Keratinocyte (primary cell): ENCODE data around the gene TEKT3. TPM values are rescaled to one million over a fixed set of nuclear protein-coding genes. Genes with fewer than 3 reads are reported as not detected.

Experiments used
- DNase-seq: peaks from one replicate; pipeline ENCODE4 v3.0.0-alpha.2; 2011; ENCODE audit warnings: low read depth, missing footprints, low spot score
- FAIRE-seq: peaks from 2 replicates; lab custom pipeline; 2011; peaks lifted over from hg19 to GRCh38; lab: Jason Lieb, UNC
- H2AFZ ChIP-seq: 2 replicates; pipeline ENCODE4 v1.6.0; 2012; ENCODE audit warnings: low read length, control low read depth, inconsistent platforms; ENCODE audit not compliant: control insufficient read depth
- H3K27ac ChIP-seq: 2 replicates; pipeline ENCODE4 v1.5.1; 2011; ENCODE audit warnings: low read length; ENCODE audit not compliant: control insufficient read depth, insufficient read depth
- H3K27me3 ChIP-seq: 3 replicates; pipeline ENCODE4 v1.6.0; 2011; ENCODE audit warnings: low read length; ENCODE audit not compliant: control insufficient read depth, insufficient read depth; ENCODE audit errors: extremely low read depth
- H3K36me3 ChIP-seq, 2 experiments: 2 replicates in 1 of 2; 3 replicates in 1 of 2; pipeline ENCODE4 v1.5.1; 2011; ENCODE audit warnings: low read length in 2 of 2, mild to moderate bottlenecking in 1 of 2; ENCODE audit not compliant: control insufficient read depth in 2 of 2, insufficient read depth in 2 of 2; ENCODE audit errors: extremely low read depth in 1 of 2
- H3K4me1 ChIP-seq: 3 replicates; pipeline ENCODE4 v1.5.1; 2011; ENCODE audit warnings: low read length; ENCODE audit not compliant: control insufficient read depth, insufficient read depth; ENCODE audit errors: extremely low read depth
- H3K4me2 ChIP-seq: 3 replicates; pipeline ENCODE4 v1.6.0; 2011; ENCODE audit warnings: low read depth, low read length; ENCODE audit not compliant: control insufficient read depth, insufficient read depth; ENCODE audit errors: extremely low read depth
- H3K4me3 ChIP-seq, 3 experiments: fragments of 200-600 bp in 1 of 3; sonication (generic) in 1 of 3; 2 replicates in 2 of 3; 3 replicates in 1 of 3; pipeline ENCODE4 v1.5.1; 2011 to 2016; ENCODE audit warnings: low read length in 3 of 3, mild to moderate bottlenecking in 3 of 3, control low read depth in 2 of 3, inconsistent platforms in 1 of 3, low read depth in 1 of 3, mixed read lengths in 1 of 3, mixed run types in 1 of 3, moderate library complexity in 1 of 3; ENCODE audit not compliant: control insufficient read depth in 2 of 3, insufficient read depth in 2 of 3; ENCODE audit errors: extremely low read depth in 1 of 3
- H3K79me2 ChIP-seq: 2 replicates; pipeline ENCODE4 v1.6.0; 2012; ENCODE audit warnings: low read length; ENCODE audit not compliant: control insufficient read depth, insufficient read depth
- H3K9ac ChIP-seq: 3 replicates; pipeline ENCODE4 v1.6.0; 2011; ENCODE audit warnings: low read length; ENCODE audit not compliant: control insufficient read depth, insufficient read depth; ENCODE audit errors: extremely low read depth
- H3K9me1 ChIP-seq: 3 replicates; pipeline ENCODE4 v1.6.0; 2011; ENCODE audit warnings: low read length; ENCODE audit not compliant: control insufficient read depth, insufficient read depth; ENCODE audit errors: extremely low read depth
- H3K9me3 ChIP-seq: 2 replicates; pipeline ENCODE4 v1.5.1; 2012; ENCODE audit warnings: low read depth, low read length; ENCODE audit not compliant: control insufficient read depth
- H4K20me1 ChIP-seq: 3 replicates; pipeline ENCODE4 v1.6.0; 2011; ENCODE audit warnings: low read length; ENCODE audit not compliant: control insufficient read depth, insufficient read depth; ENCODE audit errors: extremely low read depth
- EZH2 ChIP-seq: IDR thresholded peaks from one replicate; pipeline ENCODE4 v1.6.1; 2012; ENCODE audit warnings: inconsistent platforms, mild to moderate bottlenecking, low read length, moderate library complexity
- dilution Hi-C: fragments of 300-500 bp; cut with MboI; formaldehyde crosslinking; loops from one replicate; pipeline ENCODE4 v1.7.0; 2020; ENCODE audit warnings: low sequenced_read_pairs; ENCODE audit not compliant: extremely low pct_ligation_motif_present
- polyA plus RNA-seq, 5 experiments: library from polyadenylated mRNA; depleted of rRNA in 3 of 5; stranded (reverse) in 3 of 5; stranded (forward) in 1 of 5; unstranded in 1 of 5; fragments of >200 nt; gene quantifications; 1 replicate in 1 of 5; 2 replicates in 3 of 5; 3 replicates in 1 of 5; pipeline versions ENCODE4 v1.2.1 to v1.2.3, GENCODE V29; 2011 to 2012; ENCODE audit warnings: missing spikeins in 2 of 5, low read depth in 1 of 5, low replicate concordance in 1 of 5
- TF ChIP-seq, protein P1 (sequence below), 3 experiments: IDR thresholded peaks in 1 of 3; conservative IDR thresholded peaks in 1 of 3; optimal IDR thresholded peaks in 1 of 3; 2 replicates in 2 of 3; 3 replicates in 1 of 3; pipeline versions ENCODE3 to v1.5.1; 2011; ENCODE audit warnings: low read length in 3 of 3, mild to moderate bottlenecking in 3 of 3, moderate library complexity in 2 of 3, control low read depth in 1 of 3, inconsistent platforms in 1 of 3; ENCODE audit not compliant: insufficient read depth in 2 of 3; ENCODE audit errors: extremely low read depth in 1 of 3

The TEKT3 gene
- polyA plus RNA-seq, 1 donor (not counting 4 experiments of a cell fraction or from before 2014, with no cell fraction given), result 0.16 TPM

GRCh38 chr17:15261802-15262290, 79.6 kb downstream of the TEKT3 start:
- Histone ChIP-seq H3K27ac (no peak overlapping the region), H3K4me3 (peak overlapping the region; percentile 47 to 66 (median 52)), H3K4me1 (peaks cover 34% of the 10 kb centered on the region), H4K20me1 (no peaks in the 10 kb centered on the region), H3K9me1 (no peaks in the 10 kb centered on the region), H3K79me2 (no peaks in the 10 kb centered on the region), H3K9ac (no peak overlapping the region), H2AFZ (peak overlapping the region; percentile 50), H3K4me2 (peak overlapping the region; percentile 94), H3K27me3 (peaks cover 36% of the 10 kb centered on the region), H3K9me3 (no peaks in the 10 kb centered on the region), H3K36me3 (no peaks in the 10 kb centered on the region)
- FAIRE-seq (no peak), DNase-seq (no peak)
- dilution Hi-C loops, result no loop called here
- TF ChIP-seq, protein P1, sequence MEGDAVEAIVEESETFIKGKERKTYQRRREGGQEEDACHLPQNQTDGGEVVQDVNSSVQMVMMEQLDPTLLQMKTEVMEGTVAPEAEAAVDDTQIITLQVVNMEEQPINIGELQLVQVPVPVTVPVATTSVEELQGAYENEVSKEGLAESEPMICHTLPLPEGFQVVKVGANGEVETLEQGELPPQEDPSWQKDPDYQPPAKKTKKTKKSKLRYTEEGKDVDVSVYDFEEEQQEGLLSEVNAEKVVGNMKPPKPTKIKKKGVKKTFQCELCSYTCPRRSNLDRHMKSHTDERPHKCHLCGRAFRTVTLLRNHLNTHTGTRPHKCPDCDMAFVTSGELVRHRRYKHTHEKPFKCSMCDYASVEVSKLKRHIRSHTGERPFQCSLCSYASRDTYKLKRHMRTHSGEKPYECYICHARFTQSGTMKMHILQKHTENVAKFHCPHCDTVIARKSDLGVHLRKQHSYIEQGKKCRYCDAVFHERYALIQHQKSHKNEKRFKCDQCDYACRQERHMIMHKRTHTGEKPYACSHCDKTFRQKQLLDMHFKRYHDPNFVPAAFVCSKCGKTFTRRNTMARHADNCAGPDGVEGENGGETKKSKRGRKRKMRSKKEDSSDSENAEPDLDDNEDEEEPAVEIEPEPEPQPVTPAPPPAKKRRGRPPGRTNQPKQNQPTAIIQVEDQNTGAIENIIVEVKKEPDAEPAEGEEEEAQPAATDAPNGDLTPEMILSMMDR (optimal IDR thresholded peaks at IDR 0.05 in 1 of 3, IDR thresholded peaks at IDR 0.05 in 1 of 3, conservative IDR thresholded peaks at IDR 0.05 in 1 of 3; ENCODE audit: extremely low read depth in 1 of 3, insufficient read depth in 2 of 3, low read length in 3 of 3), result no peak
- TF ChIP-seq EZH2, result no peak

GRCh38 chr17:15261258-15261801, 80.1 kb downstream of the TEKT3 start:
- Histone ChIP-seq H3K36me3 (no peaks in the 10 kb centered on the region), H3K79me2 (no peaks in the 10 kb centered on the region), H3K9me1 (no peaks in the 10 kb centered on the region), H3K4me1 (peaks cover 35% of the 10 kb centered on the region), H3K27ac (no peak overlapping the region), H2AFZ (peak overlapping the region; percentile 88), H3K9me3 (no peaks in the 10 kb centered on the region), H4K20me1 (no peaks in the 10 kb centered on the region), H3K4me2 (peak overlapping the region; percentile 94), H3K27me3 (peaks cover 36% of the 10 kb centered on the region), H3K4me3 (peak overlapping the region; percentile 52 to 66 (median 66)), H3K9ac (peak overlapping the region; percentile 40)
- TF ChIP-seq EZH2, result no peak
- TF ChIP-seq, protein P1 (optimal IDR thresholded peaks at IDR 0.05 in 1 of 3, IDR thresholded peaks at IDR 0.05 in 1 of 3, conservative IDR thresholded peaks at IDR 0.05 in 1 of 3; ENCODE audit: extremely low read depth in 1 of 3, insufficient read depth in 2 of 3, low read length in 3 of 3), result no peak
- FAIRE-seq (no peak), DNase-seq (no peak)
- dilution Hi-C loops, result no loop called here
